GM12878 (cell line): Measurements from ENCODE around the gene KDM3B. TPM values are rescaled to one million over a fixed set of nuclear protein-coding genes. Genes with fewer than 3 reads are reported as not detected.

ENCODE experiments used
- CBFB ChIP-seq: IDR thresholded peaks from 2 replicates; pipeline ENCODE4 v1.6.1; 2016; ENCODE audit warnings: antibody characterized with exemption, low read depth
- MTA3 ChIP-seq: IDR thresholded peaks from 2 replicates; pipeline ENCODE4 v1.6.1; 2012; ENCODE audit warnings: low read length, inconsistent platforms, borderline replicate concordance
- ZNF207 ChIP-seq: fragments of 450-650 bp; IDR thresholded peaks from 2 replicates; pipeline ENCODE4 v1.6.1; 2014; ENCODE audit warnings: antibody characterized with exemption, mild to moderate bottlenecking, borderline replicate concordance
- ZNF217 ChIP-seq: fragments of 450-650 bp; IDR thresholded peaks from 2 replicates; pipeline ENCODE4 v1.6.1; 2017; ENCODE audit warnings: antibody characterized with exemption, mild to moderate bottlenecking
- polyA plus RNA-seq, 11 experiments: library from polyadenylated mRNA; depleted of rRNA in 4 of 11; unstranded in 6 of 11; stranded (reverse) in 5 of 11; fragments of >200 nt; fragmentation: Nextera tagmentation in 4 of 11; fragmentation: Illumina TruSeq in 1 of 11; extraction: Ambion mirVana in 4 of 11; extraction: Trizol in 1 of 11; gene quantifications; 1 replicate in 1 of 11; 2 replicates in 10 of 11; pipeline versions ENCODE4 v1.2.1 to v1.2.3, GENCODE V29; 2011 to 2016; ENCODE audit warnings: inconsistent platforms in 2 of 11, missing spikeins in 2 of 11, low read depth in 1 of 11
- total RNA-seq, 4 experiments: library from RNA; depleted of rRNA in 3 of 4; stranded (reverse); fragments of >200 nt in 3 of 4; fragmentation: Illumina TruSeq in 1 of 4; extraction: Trizol in 1 of 4; gene quantifications; 2 replicates each; pipeline versions ENCODE4 v1.2.1 to v1.2.3, GENCODE V29; 2013 to 2021
- TF ChIP-seq, protein P1 (sequence below): fragments of 450-650 bp; IDR thresholded peaks from 2 replicates; pipeline ENCODE4 v1.6.1; 2018; ENCODE audit warnings: mild to moderate bottlenecking, low read depth, moderate library complexity; ENCODE audit not compliant: partially characterized antibody
- TF ChIP-seq, protein P2 (sequence below): fragments of 450-650 bp; formaldehyde crosslinking; IDR thresholded peaks from 2 replicates; pipeline ENCODE4 v1.4.0; 2022; ENCODE audit warnings: mild to moderate bottlenecking, moderate library complexity
- TF ChIP-seq, protein P3 (sequence below): IDR thresholded peaks from 2 replicates; pipeline ENCODE4 v1.6.1; 2012; ENCODE audit warnings: improper control_type of control experiment, low read depth, low read length; ENCODE audit not compliant: insufficient replicate concordance

The KDM3B gene
- total and polyA plus RNA-seq, 10 of the 15 experiments (the other 5 are each of a cell fraction or from before 2014, with no cell fraction given), result 8.5 to 45.7 (median 29.0) TPM

DNA sequence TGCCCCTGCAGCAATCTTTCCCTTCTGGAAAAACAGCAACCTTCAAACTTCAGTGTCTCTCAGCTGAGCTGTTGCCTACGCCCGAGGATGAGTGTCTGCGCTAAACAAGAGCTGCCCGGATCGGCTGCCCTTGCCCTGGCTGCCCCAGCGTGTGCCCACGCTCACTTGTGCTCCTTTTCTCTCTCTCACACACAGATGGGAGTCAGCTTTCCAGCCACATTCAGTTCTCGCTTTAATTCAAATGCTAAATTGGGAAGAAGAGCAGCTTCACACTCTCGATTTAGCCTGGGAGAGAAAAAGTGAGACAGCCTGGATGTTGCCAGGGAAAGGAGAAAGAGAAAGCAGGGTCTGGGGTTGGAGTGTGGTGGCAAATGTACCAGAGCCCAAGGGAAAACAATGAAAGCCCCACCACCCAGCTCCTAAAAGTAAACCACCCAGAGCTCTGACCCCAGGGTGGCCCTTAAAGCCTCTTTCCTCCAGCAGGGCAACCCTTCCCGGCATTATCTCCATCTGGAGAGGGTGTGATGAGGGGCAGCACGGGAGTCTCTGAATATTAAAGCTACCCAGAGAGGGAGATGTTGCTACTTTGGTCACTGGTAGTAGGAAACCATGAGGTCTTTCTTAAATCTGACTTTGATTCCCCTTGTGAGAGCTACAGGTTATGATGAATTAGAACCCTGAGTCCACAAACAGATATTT, 102.9 kb downstream of the KDM3B start (continued):
- TF ChIP-seq ZNF207 (no peak), ZNF217 (no peak), CBFB (no peak), MTA3 (no peak)
- TF ChIP-seq, protein P1, sequence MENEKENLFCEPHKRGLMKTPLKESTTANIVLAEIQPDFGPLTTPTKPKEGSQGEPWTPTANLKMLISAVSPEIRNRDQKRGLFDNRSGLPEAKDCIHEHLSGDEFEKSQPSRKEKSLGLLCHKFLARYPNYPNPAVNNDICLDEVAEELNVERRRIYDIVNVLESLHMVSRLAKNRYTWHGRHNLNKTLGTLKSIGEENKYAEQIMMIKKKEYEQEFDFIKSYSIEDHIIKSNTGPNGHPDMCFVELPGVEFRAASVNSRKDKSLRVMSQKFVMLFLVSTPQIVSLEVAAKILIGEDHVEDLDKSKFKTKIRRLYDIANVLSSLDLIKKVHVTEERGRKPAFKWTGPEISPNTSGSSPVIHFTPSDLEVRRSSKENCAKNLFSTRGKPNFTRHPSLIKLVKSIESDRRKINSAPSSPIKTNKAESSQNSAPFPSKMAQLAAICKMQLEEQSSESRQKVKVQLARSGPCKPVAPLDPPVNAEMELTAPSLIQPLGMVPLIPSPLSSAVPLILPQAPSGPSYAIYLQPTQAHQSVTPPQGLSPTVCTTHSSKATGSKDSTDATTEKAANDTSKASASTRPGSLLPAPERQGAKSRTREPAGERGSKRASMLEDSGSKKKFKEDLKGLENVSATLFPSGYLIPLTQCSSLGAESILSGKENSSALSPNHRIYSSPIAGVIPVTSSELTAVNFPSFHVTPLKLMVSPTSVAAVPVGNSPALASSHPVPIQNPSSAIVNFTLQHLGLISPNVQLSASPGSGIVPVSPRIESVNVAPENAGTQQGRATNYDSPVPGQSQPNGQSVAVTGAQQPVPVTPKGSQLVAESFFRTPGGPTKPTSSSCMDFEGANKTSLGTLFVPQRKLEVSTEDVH, result no peak
- TF ChIP-seq, protein P2, sequence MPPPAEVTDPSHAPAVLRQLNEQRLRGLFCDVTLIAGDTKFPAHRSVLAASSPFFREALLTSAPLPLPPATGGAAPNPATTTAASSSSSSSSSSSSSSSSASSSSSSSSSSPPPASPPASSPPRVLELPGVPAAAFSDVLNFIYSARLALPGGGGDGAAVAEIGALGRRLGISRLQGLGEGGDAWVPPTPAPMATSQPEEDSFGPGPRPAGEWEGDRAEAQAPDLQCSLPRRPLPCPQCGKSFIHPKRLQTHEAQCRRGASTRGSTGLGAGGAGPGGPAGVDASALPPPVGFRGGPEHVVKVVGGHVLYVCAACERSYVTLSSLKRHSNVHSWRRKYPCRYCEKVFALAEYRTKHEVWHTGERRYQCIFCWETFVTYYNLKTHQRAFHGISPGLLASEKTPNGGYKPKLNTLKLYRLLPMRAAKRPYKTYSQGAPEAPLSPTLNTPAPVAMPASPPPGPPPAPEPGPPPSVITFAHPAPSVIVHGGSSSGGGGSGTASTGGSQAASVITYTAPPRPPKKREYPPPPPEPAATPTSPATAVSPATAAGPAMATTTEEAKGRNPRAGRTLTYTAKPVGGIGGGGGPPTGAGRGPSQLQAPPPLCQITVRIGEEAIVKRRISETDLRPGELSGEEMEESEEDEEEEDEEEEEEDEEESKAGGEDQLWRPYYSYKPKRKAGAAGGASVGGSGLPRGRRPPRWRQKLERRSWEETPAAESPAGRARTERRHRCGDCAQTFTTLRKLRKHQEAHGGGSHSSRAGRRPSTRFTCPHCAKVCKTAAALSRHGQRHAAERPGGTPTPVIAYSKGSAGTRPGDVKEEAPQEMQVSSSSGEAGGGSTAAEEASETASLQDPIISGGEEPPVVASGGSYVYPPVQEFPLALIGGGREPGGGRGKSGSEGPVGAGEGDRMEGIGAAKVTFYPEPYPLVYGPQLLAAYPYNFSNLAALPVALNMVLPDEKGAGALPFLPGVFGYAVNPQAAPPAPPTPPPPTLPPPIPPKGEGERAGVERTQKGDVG (CRISPR knock-in tag), result no peak
- TF ChIP-seq, protein P3, sequence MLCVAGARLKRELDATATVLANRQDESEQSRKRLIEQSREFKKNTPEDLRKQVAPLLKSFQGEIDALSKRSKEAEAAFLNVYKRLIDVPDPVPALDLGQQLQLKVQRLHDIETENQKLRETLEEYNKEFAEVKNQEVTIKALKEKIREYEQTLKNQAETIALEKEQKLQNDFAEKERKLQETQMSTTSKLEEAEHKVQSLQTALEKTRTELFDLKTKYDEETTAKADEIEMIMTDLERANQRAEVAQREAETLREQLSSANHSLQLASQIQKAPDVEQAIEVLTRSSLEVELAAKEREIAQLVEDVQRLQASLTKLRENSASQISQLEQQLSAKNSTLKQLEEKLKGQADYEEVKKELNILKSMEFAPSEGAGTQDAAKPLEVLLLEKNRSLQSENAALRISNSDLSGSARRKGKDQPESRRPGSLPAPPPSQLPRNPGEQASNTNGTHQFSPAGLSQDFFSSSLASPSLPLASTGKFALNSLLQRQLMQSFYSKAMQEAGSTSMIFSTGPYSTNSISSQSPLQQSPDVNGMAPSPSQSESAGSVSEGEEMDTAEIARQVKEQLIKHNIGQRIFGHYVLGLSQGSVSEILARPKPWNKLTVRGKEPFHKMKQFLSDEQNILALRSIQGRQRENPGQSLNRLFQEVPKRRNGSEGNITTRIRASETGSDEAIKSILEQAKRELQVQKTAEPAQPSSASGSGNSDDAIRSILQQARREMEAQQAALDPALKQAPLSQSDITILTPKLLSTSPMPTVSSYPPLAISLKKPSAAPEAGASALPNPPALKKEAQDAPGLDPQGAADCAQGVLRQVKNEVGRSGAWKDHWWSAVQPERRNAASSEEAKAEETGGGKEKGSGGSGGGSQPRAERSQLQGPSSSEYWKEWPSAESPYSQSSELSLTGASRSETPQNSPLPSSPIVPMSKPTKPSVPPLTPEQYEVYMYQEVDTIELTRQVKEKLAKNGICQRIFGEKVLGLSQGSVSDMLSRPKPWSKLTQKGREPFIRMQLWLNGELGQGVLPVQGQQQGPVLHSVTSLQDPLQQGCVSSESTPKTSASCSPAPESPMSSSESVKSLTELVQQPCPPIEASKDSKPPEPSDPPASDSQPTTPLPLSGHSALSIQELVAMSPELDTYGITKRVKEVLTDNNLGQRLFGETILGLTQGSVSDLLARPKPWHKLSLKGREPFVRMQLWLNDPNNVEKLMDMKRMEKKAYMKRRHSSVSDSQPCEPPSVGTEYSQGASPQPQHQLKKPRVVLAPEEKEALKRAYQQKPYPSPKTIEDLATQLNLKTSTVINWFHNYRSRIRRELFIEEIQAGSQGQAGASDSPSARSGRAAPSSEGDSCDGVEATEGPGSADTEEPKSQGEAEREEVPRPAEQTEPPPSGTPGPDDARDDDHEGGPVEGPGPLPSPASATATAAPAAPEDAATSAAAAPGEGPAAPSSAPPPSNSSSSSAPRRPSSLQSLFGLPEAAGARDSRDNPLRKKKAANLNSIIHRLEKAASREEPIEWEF, result no peak
